ENCODE data around the gene TFAP2A.

TFAP2A gene

DNA sequence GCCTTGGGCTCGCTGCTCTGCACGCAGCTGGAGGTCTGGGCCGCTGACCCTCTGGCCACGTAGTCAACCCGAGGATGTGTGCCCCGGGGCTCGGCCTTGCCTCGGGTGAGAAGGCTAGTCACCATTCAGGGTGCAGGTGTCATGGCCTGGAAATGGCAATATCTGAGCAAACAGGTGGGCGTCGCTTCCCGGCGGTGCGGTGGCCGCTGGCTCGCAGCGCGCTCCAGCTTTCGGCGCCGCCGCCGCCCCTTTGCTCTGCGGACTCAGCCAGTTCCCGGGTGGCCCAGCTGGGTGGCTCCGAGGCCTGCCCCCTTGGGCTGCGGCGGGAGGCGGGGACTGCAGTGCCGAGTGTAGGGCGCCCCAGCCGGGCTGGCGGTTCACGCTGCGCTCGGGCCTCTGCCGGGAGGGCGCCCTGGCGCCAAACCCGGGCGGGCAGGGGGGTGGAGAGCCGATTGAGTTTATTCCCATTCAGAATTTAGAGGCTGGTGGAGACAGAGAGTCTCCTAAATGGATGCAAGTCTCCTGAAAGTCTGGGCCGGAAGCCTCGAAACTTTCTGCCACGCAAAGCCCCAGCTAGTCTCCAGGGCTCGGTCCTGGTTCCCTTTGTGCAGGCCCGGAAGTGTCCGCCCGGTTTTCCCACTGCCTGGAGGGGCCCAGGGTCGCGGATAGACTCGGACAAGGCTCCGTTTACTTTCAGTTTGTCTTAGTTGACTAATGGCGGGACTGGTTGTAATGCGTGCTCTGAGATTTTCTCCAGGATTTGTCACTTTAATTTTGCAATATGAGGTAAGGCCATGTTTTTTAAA, 11.3 kb upstream of the TFAP2A start:
- no peak for DNase-seq

DNA sequence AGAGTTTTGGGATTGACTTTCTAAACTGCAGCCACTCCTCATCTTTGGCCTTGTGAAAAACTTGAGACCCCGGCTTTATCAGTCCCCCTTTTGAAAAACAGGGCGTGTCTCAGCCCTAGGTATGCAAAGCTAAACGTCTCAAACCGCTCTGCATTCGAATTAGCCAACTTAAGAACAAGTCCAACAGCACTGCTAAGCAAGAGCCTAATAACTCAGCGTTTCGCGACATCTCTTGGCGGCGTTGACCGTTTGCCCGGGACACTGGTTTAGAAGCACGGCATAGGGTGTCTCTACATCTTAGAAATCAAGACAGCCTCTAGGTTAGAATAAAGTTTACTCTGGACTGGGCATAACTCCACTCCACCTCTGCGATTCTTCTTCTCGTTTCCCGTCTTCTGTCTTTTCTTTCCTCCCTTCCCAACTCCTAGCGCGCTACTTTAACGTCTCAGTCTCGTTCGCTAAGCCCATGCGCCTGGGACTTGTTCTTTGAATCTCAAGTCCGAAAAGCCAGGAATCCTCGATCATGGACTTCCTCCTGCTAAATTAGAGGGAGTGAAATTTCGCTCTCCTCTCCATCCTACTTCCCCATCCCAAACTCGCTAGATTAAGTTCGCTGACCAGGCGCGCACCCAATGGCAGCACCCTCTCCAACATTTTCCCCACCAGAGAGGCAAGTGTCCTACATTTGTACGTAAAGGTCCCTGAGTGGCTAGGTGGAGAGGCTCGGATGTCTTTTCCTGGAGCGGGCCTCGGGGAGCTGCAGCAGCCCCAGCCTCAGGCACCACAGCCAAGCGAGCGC, 10.5 kb upstream of the TFAP2A start:
- no peak for DNase-seq

DNA sequence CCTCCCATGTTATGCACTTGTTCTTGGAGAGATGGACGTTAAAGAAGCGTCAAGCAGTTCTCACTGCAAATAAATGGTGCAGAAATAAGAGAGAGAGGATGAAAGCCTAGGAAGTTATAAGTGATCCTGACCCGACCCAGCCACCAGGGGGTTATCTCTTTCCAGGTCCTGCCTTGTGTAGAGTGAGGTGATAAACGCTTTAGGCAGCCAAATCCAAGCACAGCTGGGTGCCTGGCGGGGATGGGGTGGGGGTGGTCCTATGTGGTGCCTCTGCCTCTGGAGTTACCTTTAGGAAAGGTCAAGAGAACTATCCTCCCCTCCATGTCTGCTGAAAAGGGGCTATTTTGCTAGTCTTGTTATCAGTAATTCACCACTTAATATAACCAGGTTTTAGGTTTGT, 9.2 kb upstream of the TFAP2A start:
- no peak for DNase-seq

DNA sequence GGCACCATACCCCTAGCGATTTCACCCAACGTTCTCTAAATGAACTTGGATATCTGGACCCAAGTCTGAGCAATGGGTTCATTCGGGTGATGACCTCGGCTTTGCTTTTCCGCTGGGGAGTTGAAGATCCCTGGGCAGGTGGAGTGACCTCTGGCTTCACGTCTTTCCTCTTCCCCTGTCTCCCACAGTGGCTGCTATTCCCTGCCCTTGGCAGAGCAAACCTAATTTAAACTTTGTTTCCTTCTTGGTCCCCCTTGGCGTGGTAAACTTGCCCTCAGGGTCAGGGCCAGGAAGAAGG, 7.8 kb upstream of the TFAP2A start:
- no peak for DNase-seq

DNA sequence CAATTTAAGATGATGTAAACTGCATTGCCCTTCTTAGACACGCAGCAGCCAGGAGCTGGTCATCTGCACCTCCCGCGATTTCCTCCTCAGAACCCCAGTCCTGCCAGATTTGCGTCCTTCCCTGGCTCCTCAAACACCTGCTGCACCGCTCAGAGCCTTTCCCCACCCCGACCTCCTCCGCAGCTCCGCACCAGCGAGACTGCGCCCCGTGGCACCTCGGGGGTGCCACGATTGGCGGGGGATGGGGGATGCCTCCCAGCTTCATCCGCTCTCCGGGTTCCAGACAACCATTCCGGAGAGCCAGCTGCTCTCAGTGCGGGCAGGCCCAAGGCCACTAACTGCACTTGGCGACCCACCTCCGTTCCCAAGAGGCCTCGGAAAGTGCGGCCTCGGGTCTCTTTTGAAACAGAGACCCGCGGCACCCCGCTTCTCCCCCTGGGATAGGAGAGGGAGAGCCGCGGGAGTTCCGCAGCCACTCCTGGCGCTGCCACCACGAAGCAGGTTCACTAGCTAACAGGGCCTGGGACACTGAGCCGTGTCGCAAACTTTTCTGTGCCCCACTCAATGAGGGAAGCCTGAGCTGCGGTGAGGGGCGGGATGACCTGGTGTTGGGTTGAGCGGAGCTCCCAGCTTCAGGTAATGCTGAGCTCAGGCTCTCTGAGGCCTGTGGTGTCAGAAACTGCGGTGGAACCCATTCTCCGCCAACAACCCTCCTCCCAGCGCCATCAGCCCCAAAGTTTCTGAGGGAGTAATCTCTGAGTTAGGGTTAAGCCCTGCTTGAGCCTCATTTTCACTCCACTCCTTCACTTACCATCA, 7.3 kb upstream of the TFAP2A start:
- DNase-seq, result no peak

DNA sequence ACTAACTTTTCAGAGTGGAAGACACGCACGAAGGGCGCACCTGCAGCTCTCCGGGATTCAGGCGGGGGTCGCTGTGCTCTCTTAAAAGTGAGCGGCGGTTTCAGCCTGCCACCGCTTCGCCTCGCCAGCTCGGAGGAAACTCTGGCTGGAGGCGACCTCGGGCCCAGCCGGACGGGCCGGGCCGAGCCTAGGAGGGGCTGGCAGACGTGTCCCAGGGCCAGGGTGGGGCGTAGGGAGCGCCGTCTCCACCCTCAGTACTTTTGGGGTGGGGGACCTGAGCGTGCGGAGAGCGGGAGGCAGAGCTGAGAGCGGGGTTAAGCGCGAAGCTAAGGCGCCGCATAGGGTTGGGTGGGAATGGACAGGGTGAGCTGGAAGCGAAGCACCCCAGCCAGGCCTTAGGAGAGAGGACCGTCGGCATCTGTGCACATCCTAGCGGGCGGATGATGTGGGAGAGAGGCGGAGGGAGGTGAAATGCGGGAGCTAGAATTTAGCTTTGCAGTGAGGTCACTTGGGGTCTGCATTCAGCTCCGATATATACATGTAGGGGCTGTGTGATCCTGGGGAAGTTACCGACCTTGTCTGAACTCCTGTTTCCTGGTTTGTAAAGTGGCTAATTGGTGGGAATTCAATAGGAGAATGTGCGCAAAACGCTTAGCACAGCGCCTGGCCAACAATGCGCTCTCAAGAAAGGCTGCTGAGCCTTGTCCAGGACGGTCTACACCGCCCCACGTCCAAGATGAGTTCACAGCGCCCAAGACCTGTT, 6.5 kb upstream of the TFAP2A start:
- DNase-seq, result no peak

DNA sequence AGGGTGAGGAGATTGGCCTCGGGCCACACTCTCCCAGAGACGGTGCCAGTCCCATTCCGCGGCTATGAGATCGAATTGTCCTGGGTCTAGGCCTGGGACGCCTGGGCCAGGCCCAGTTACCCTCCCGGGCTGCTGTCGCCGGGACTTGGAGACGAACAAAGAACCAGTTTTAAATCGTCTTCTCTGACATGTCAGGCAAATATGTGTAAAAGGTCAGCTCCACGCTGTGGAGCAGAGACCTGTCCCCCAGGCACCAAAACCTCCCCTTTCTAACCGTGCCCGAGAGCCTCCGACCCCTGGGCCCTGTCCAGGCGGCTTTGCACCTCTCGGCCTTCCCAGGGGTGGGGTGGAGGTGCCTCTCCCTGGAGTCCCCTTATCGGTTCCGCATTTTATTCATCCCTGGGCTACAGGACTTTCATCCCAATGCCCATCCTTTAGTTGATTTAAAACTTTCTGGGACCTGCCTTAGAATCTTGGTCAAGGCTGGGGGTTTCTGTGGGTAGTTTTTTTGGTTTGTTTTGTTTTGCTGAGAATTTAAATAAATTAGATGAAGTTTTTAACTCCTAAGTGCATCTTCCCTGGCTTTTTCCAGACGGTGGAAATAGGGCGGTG, 5.8 kb upstream of the TFAP2A start:
- no peak for DNase-seq

DNA sequence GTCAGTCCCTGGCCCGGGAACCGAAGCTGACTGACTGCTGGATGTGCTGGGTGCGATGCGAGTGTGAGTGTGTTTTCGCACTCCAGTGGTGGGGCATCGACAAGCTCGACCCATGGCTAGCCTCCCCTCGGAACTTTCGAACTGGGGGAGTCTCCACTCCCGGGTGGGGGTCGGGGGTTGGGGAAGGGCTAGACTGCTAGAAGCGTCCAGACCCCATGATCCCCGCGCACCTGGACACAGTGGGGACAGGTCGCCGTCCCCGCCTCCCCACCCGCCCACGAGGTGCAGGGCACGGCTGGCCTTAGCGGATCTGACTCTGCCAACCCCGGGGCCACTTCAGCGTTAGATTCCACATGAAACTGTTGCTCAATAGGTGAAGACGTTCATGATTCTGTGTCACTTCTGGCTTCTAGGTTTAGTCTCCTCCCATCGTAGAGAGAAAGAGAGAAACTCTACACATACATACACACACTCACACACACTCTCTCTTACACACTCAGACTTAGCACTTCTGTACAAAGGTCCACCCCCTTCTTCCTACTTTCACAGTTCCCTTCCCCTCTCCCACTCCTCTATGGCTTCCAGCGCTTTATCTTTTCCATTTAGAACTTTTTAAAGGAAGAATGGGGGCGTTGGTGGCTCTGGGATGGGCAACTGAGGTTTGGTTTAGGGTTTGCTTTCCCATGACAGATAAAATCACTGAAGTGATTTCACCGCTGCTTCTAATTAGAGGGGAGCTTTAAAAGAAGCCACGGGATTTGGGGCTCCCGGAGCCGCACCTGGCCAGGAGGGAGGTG, 5.1 kb upstream of the TFAP2A start:
- no peak for DNase-seq

DNA sequence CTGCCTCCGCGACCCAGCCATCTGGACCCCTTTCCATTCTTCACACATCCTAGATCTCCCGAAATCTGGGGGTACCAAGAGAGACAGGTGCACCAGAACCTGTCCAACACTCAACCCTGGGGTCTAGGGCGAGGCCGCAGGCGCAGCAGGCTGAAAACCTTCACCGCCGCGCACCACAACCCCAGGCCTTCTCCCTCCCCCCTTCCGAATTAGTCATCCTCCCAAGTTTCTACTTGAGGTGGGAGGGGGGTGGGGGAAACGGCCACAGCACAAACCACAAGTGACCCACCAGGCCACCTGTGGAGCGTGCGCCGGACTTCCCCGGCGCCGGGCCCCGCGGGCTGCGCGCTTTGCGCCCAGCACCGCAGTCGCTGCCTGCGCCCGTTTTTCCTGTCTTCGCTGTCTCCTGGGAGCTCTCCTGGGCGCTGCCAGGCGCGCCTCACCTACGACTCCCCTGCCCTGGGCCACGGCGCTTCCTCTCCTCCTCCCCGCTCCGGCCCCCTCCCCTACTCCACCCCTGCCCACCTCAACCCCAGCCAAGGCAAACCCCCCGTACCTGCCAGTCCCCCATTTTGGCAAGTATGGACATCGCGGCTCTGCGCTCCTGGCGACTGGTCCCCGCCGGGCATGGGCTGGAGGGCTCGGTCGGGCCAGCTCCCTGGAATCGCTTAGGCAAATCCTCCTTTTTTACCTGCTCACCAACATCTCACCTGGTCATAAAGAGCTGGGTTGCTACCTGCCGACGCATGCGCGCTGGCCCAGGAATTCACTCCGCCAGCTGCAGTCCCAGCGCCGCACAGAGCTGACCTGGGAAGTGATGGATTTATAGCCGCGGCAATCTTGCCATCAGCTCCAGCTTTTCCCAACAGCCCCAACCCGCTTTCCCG, 4.2 kb upstream of the TFAP2A start:
- DNase-seq, result no peak

DNA sequence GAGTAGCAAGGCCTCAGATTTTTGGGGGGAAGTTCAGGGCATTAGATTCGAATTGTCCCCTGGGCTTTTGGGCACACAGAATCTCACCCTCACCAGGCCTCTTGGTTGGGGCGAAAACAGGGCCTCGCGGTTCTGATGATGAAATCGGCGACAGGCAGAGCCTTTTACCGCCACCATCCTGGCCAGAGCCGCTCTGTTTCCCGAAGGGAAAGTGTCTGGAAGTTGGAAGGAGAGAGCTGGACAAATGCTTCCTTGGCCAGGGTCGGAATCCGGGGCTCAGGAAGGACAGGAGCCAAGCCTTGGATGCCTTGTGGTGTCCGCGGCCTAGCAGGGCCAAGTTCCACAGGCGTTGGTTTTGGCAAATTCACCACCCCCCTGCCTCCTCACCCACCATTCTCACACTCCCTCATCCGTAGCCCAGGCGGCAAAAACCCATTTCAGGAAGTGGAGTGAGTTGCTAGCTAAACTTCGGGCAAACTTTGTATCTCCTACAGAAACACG, 3.5 kb upstream of the TFAP2A start:
- DNase-seq, result no peak

DNA sequence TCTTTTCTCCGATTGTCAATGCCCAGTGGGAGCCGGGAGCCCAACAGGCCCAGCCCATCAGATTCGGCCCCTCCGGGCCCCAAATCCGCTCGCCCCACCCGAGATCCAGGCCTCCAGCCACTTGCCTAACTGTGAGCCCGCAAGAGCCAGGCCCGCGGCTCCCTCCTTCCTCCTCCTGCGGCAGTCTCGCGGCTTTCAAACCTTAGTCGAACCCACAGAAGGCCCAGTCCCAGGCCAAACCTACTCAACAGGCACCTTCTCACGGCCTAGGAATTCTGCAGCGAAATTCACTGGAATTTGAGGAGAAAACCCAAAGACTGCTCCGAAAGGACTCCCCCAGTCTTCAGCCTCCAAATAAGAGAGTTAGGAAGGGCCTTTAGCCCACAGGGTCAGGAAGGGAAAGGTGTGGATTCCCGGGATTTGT, 2.8 kb upstream of the TFAP2A start:
- DNase-seq, result no peak

DNA sequence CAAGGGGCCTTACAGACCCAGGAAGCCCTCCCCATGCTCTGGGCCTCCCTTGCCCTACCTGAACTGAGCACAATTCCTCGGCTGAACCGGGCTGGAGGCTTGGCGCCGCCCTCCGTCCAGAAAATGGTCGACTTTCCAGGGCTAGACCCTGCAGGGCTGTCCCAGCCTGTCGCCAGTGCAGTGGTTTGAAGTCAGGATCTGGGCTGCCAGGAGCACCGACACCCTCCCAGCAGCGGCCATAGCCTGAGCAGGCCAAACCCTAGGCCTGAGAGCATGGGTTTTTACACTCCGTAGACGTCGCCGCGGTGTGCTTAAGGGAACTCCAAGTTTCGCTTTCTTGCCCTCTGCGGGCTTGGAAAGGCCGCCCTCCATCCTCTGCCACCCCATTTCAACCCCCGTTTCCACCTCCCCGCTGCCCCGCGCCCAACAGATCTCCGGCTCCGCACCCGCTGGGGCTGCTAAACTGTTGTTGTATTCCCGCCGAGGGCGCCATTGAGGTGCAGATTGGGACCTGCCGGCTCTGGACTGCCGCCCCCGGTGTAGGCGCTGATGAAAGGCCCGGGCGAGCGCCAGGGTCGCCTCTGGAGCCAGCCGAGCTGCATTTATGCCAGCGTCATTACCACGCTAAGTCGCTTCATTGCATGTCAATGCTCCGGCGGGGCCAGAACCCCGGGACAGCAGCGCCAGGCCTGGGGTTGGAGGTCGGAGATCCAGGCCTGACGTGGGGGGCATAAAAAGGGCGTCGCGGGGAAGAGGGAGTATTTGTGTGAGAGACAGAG, 2.2 kb upstream of the TFAP2A start:
- DNase-seq, result no peak

DNA sequence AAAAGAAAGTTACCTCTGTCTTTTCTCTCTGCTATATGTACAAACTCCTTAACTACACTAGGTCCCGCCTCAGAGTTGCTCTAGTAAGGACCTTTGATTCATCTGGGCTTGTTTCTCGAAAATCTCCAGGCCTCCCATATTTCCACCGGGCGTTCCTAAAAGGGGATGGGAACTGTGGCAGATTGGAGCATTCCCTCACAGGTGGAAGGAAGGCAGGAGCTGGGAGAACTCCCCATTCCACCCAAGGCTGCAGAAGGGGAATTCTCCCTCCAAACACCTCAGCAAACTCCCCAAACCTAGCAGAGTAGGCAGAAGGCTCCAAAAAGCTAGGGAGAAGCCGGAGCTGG, 1.6 kb upstream of the TFAP2A start:
- no peak for DNase-seq

DNA sequence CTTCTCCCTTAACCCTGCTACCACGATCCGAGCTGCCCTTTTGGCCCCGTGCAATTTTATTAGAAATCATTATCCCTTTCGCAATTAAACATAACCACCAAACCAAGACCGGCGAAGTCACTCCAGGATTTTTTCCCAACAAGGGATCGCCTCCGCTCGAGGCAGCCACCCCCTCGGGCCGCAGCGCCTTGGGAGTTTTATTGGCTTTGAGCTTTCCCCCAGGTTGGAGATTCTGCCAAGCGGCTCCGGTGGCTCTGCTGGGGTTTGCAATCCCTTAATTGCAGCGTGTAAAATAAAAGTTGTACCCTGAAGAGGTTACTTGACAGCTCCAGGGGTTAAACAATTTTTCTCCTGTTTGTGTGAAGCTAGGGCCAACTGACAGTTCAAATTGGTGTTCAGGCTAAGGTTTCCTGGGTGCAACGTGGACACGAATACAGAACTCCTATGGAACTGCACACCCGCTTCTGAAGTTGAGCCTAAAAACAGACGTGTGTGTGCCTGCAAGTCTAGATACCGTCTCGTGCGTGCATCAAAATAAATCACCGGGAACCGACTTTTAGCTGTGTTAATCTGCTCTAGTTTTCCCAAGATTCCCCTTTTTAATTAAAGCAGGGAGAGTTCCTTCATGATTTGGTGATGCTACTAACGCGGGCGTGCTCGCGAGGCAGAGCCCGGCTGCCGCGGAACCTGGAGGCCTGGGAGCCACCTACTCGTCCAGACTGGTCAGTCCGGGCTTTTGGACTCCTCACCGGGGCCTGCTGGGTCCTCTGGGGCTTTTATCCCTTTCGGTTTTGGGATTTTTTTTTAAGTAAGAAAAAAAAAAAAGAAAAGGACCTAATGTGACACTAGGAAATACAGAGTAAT, 975 bp upstream of the TFAP2A start:
- DNase-seq, result no peak

DNA sequence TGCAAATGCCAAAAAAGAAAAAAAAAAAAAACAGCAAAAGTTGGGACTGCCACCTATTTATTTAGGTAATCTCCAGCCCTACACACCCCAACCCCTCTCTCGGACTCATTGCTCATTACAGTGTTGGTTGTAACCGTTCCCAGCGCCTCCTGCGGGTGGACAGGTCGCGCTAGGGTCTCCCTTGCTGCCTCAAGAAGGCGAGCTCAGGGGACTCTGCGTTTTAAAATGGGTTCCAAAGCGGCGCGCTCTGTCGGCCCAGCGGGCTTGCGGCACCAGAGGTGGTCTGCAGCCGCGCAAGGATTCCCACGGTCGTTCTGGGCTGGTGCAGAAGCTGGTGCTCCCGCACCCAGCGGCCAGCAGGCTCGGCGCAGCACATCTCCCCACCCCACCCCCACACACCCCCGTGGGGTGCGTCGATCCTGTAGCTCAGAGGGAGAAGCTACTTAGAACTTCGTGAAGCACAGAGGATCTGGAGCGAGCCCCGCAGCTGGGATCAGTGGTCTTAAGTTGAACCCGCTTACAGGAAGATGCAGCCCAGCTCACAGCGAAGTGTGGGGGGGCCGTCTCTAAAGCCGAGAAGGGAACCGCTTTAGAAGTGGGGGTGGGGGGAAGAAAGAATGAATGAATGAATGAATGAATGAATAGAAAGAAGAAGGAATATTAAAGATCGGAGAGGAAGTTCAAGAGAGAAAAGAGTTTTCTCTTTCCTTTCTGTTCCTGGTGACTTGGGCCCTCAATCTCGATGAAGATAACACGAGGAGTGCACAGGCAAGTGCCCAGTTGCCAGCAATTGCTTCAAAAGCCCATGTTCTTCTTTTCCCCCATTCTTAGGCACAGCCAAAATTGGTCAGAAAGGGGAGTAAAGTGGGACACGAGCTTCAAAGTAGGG, 780 bp downstream of the TFAP2A start:
- no peak for DNase-seq

DNA sequence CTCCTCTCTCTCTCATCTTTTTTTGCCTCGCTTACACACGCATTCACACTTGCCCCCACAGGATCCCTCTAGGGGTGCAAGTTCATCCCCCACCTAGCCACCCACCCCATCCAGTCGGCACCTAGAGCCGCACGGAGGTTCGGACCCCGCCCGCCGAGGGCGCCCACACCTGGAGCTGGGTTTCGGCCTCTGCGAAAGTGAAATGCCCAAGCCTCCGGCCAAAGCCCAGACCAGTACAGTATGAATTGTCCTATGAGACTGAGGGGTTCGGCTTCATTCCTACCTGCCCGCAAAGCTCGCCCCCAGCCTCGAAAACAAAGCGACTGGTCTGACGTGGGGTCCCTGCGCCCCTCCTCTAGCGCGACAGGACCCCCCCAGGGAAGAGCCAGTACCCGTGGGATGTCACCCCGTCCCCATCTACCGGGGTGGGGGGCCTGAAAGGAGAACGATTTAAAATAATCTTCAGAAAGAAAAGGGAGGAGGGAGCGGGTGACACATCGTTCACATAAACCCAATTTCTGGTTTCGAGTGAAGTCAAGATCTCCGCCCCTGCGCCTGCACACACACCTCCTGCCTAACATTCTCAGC, 1.5 kb downstream of the TFAP2A start:
- DNase-seq, result no peak
